Ammon's horn (tissue), 1 donor: Measurements from ENCODE around the gene PRKG1.
"Not testable (repeated sequence)": the region's sequence is repeated elsewhere in the genome, so short reads cannot be mapped to it uniquely, and the experiment has no call there.

Experiments used
- DNase-seq: peaks from one replicate; pipeline ENCODE4 v3.0.0-alpha.2; 2016; ENCODE audit warnings: low spot score

The PRKG1 gene

GRCh38 chr10:51117053-51117660, 42.9 kb downstream of the PRKG1 start:
- DNase-seq, result no peak

GRCh38 chr10:51117794-51118193, 43.5 kb downstream of the PRKG1 start:
- DNase-seq, result no peak

- no peak for DNase-seq
Measured at GRCh38 chr10:51119441-51119840, 45.2 kb downstream of the PRKG1 start.

- DNase-seq, result peak; percentile 20
Measured at GRCh38 chr10:51121861-51122260, 47.6 kb downstream of the PRKG1 start.

GRCh38 chr10:51124852-51125251, 50.6 kb downstream of the PRKG1 start:
- DNase-seq, result no peak

GRCh38 chr10:51125518-51125917, 51.2 kb downstream of the PRKG1 start:
- DNase-seq, result no peak

- DNase-seq, result no peak
Measured at GRCh38 chr10:51129946-51130544, 55.8 kb downstream of the PRKG1 start.

- no peak for DNase-seq
Measured at GRCh38 chr10:51137756-51138529, 63.7 kb downstream of the PRKG1 start.

GRCh38 chr10:51139176-51139575, 64.9 kb downstream of the PRKG1 start:
- DNase-seq, result no peak

GRCh38 chr10:51141010-51141409, 66.7 kb downstream of the PRKG1 start:
- DNase-seq, result no peak

- DNase-seq, result no peak
Measured at GRCh38 chr10:51144161-51144781, 70.0 kb downstream of the PRKG1 start.

GRCh38 chr10:51145375-51145774, 71.1 kb downstream of the PRKG1 start:
- DNase-seq, result no peak

- DNase-seq, result no peak
Measured at GRCh38 chr10:51147644-51148399, 73.5 kb downstream of the PRKG1 start.

- DNase-seq, result no peak
Measured at GRCh38 chr10:51156926-51157325, 82.6 kb downstream of the PRKG1 start.

GRCh38 chr10:51158832-51159231, 84.5 kb downstream of the PRKG1 start:
- DNase-seq, result no peak

- DNase-seq, result no peak
Measured at GRCh38 chr10:51159841-51160240, 85.6 kb downstream of the PRKG1 start.

GRCh38 chr10:51162002-51162401, 87.7 kb downstream of the PRKG1 start:
- DNase-seq, result peak; percentile 39

- DNase-seq, result not testable (repeated sequence)
Measured at GRCh38 chr10:51163380-51164049, 89.2 kb downstream of the PRKG1 start.

GRCh38 chr10:51168086-51168815, 94.0 kb downstream of the PRKG1 start:
- DNase-seq, result no peak

- DNase-seq, result no peak
Measured at GRCh38 chr10:51169111-51169510, 94.8 kb downstream of the PRKG1 start.
